Stromal cell of bone marrow (primary cell): ENCODE measurements around the gene LBX1.

ENCODE experiments used
- DNase-seq: peaks from one replicate; pipeline ENCODE4 v3.0.0-alpha.2; 2012; ENCODE audit warnings: low read depth

Gene LBX1

DNA sequence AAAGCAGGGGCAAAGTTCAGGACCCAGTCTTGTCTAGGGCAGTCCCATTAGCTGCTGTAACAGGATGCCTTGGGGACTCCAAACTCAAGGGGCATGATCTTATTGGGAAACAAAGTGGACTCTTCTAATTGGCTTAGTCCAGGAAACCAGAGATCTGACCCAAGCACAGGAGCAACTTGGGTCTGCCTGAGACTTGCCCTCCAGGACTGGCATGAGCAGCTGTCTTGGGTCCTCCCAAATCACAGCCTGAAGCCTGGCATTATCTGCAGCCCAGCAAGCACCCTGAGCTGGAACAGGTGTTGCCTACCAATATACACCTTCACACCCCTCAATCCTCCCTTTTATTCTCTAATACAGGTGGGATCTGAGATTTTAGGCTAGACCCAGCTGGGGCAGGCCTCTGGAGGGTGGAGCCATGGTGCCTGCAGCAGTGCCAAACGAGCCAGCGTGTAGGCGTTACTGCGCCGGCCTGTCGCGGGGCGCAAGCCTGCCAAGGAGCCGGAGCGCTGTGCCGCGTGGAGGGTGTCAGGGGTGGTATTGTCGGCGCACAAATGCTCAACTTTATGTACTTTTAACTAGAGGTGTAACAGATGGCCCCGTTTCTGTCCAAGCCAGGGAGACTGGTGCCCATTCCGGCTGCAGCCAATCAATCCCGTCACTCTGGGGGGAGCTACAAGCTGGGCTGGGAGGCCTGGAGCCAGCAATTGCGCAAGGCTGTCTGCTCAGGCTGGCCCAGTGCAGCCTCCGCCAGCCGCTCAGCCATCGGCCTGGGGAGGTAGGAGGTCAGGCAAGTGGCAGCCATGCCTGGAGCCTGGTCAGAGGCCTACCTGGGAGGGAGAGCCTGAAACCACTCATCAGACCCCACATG, 12.8 kb upstream of the LBX1 start:
- no peak for DNase-seq

DNA sequence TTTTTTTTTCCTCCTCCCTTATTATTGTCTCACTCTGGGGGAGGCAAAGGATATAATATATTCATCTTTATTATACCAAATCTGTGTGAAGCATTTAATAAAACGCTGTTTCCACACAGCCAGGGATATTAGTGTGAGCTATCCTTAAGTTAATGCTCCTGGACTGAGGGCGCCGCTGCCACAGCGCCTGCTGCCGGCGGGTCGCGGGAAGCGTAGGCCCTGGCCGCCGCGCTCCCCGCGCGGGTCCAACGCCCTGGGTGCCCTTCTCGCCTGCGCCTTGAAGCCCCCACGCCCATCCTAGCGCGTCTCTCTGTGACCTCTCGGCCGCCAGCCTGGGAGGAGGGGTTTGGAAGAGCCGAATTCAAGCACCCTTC, 9.5 kb upstream of the LBX1 start:
- DNase-seq, result no peak

DNA sequence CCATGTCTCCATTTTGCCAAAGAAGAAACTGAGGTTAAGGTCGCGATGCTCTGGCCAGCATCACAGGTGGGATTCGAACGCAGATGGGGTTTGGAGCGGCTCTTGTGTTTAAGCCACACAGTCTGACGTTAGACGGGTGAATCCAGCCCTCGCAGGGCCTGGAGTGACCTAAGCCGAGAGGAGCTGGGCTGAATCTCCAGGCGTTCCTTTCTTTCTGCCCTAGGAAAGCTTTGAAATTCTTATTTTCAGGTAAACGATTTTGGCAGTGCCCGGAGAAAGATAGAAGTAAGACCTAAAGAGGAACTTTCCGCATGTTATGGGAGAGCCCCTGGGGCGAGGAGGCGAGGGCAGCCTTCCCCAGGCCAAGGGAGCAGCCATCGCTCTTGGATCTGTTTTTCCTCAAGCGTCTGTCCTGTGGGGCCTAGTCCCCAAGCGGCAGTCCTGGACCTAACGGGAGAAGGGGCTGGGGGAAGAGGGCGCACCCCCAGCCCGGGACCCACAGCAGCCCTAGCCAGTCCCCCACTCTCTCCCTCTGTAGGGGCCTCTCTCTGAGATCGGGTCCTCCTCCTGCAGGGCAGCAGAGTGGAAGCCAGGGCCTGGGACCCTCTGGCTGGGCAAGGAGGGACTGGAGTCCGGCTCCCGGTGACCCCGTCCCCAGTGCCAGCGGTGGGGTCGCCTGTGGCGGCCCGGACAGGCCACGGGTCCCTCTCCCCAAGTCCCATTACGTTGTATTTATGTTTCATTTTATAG, 8.9 kb upstream of the LBX1 start:
- DNase-seq, result no peak

DNA sequence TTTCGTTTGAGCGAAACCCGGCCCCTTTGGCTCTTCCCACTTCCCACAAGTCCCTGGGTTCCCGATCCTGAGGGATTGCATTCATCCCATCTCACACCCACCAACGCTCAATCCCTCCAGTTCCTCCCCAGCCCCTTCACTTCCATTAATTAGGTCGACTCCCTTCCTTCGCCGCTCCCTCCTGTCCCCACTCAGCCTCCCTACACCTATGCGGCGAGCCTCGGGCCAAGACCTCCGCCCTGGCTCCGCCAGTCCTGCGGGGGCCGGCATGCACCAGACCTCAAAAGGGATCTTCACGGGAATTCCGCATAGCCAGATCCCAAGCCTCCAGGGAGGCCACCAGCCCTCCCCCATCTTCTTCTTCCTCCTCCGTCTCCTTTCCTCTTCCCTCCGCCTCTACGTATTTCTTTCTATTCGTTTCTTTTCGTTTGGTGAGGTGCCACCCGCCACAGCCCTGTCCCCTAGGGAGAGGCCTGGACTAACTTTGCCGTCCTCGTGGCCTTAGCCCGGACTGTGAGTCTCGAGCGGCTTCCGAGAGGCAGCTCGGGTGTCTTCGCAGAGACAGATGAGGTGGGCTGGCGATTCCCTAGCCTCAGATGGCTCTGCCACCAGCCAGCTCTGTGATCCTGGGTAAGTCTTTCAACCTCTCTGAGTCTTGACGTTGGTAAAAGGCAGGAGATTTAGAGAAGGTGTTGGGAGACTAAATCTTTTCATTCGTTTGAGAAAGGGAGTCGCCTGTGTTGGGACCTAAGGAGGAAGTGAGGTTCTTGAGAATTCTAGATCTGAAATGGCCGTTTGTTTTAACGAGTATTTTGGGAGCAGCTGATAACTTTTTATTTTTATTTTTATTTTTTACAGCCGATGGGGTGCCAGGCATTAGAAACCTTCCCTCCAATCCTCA, 8.1 kb upstream of the LBX1 start:
- no peak for DNase-seq

DNA sequence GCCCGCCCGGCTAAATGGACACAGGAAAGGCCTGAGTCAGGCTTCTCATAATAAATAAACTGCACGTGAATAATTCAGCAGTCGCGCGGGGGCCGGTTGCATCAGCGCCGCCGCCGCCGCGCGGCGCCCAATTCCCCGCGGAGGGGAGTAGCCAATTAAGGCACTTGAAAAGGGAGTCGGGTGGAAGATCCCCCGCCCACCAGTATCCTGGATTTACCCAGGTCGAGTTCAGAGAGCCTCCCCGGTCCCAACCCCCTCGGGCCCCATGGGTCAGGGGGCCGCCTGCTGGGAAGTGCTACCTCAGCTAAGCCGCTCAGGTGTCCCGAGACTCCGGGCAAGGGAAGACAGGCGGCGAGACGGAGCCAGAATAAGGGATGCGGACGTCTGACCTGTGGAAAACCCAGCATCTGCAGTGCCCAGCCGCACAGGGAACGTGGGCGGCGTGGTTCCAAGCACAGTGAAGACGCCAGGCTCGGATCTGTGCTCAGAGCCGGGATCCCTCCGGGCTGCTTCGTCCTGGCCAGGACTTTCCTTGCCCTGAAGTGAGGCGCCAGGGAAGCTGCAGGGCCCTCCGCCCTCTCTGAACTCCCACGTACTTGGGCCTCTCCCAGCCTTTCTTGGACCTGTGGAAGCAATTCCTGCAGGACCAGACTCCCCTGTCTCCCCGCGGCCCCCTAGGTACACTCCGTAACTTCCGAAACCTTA, 7.3 kb upstream of the LBX1 start:
- DNase-seq, result no peak

DNA sequence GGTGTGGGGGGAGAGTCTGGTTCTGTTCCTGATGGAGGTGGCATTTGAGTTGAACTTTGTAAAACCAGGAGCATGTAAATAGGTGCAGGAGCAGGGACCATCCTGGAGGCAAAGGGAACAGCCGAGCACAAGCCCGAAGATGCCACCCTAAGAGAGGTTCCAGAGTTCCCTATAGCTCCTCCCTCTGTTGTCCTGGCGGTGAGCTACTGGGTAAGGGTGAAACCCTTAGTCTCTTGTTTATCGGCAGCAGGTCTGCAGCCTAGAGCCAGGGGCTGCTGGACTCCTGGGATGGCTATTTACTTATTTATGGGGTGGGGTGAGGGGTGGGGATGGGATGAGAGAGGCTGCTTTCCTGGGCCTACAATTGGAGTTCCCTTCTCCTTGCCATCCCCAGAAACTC, 6.5 kb upstream of the LBX1 start:
- DNase-seq, result no peak

DNA sequence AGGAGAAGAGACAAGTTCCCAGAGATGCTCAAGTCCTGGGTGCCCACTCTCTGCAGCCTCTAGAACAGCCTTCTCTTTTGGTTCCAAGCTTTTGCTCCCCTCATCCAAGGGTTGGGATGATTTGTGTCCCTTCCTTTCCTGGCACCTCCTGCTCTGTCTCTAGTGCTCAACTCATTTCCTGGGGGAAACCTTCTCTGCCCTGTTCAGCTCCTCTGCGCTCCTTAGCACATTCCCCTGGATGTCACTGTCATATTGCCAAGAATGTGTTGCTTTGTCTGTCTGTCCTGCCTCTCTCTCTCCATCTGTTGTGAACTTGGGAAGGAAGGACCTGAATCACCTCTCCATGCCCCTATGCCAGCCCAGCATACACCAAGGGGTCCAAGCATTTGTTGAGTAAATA, 5.1 kb upstream of the LBX1 start:
- DNase-seq, result no peak

DNA sequence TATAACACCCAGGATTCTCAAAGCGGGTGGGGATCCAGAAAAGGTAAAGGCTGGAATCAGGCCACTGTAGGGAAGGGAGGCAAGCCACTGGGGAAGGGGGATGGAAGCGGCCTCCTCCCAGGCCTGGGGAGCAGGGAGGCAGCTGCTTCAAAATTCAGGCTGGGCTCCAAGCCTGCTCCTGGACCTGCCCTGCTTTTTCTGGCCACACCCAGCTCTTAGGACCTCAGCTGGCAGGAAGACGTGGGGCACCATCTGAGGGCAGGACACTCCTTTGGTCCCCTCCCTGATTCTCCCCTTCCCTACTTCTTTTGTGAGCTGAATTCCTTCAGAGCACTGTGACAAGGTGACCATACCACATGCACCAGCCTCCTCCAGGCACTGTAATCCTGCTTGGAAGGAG, 4.6 kb upstream of the LBX1 start:
- DNase-seq, result no peak

DNA sequence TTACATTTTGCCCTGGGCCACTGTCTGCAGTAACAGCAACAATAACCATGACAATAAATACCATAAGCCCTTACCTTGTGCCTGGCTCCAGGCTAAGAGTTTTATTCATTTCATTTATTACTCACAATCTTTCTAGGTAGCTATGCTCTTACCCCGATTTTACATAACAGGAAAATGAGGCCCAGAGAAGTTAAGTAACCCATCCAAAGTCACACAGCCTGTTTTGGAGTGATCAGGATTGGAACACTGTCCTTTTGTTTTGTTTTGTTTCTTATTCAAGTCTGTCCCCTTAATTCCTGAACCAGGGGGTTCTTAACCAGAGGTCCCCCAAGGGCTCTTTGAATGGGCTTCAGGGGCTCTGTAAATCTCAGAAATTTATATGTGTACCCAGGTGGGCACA, 4.2 kb upstream of the LBX1 start:
- no peak for DNase-seq

DNA sequence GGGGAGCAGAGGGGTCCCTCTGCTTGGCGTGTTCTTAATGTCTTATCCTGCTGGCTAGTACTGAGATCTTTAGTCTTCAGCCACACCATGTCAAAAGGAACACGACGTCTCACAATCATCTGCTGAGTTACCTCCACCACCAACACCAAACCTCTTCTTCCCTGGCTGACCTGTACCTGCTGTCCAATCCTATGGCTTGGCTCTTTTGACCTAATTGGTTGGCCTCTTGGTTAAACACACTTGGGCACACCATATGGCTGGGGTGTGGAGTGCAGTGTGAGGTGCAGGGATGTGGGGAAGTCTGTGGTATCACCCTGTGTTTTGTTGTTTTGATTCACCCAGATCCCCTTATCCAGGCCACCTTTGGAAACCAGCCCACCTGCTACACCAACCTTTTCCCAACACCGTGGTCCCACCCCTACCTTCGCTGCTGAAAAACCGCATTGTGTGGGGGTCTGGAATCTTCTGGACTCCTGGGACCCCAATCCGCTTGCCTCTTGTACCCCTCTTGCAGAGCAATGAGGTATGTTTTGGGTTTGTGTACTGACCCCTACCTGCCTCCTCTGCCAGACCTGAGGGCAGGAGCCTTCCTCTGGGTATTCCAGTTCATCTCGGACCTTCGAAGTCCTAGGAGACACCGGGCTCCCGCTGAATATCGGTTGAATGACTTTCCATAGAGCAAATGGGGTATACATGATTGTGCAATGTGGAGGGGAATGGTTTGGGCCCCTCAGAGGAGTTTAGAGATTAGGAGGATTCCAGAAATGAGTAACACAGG, 2.8 kb upstream of the LBX1 start:
- no peak for DNase-seq

DNA sequence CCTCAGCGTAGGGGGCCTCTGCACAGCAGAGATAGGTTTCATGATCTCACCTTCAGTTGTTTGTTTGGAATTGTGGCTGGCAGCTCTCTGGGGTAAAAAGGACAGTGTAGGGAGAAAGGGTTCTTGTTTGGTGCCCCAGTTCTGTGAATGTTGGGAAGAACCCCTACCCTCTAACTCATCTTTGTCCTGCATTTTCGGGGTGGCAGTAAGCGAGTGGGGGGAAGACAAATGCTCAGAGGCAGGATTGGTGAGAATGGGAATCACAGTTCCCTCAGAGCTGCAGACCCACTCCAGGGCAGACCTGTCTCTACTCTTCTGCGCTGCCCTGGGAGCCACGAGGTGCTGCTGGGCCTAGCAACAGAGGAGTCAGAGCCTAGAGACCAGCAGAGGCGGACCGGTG, 1.8 kb upstream of the LBX1 start:
- DNase-seq, result no peak

DNA sequence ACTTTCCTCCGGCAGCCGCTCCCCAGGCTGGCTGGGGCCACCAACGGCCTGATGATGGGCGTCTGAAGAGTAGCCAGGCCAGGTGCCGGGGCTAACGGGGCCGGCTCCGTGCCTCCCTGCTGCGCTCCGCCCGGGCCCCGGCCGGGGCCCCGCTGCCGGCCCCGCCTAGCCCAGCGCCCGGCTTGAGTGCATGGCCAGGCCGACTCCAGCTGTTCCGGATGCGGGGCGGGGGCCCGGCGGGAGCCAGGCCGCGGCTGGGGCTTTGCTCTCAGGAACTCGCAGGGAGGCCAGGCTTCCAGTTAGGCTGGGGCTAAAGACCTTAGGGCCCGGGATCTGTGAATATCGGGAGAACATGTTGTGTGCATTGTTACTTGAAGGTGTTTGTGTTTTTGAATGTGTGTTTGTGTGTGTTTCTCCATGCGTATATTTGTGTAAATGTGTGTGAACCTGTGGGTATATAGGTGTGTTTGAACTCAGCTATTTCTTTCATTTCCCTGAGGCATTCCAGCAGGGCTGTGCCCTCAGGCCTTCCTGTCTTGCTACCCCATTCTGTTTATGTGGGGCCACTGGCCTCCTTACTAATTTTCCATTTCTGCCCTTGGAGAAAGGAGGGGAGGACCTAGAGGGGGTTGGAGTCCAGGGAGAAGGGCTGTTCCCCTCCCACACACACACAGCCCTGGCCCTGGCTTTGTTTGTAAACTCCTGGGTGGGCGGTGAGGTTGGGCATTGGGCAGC, 1.1 kb upstream of the LBX1 start:
- DNase-seq, result no peak

DNA sequence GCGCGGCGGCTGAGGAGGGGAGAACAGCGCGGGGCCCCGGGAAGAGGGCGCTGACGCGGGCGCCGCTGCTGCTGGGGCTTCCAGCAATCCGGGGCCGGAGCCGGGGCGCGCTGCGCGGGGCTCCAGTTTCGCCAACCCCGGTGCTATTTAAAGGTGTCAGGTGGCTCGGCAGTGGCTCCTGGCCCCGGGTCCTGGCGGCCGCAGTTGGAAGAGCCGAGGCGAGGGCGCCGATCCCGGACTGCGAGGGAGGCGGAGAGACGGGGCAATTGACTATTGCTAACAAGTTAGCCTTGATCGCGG, 347 bp downstream of the LBX1 start:
- DNase-seq, result no peak

DNA sequence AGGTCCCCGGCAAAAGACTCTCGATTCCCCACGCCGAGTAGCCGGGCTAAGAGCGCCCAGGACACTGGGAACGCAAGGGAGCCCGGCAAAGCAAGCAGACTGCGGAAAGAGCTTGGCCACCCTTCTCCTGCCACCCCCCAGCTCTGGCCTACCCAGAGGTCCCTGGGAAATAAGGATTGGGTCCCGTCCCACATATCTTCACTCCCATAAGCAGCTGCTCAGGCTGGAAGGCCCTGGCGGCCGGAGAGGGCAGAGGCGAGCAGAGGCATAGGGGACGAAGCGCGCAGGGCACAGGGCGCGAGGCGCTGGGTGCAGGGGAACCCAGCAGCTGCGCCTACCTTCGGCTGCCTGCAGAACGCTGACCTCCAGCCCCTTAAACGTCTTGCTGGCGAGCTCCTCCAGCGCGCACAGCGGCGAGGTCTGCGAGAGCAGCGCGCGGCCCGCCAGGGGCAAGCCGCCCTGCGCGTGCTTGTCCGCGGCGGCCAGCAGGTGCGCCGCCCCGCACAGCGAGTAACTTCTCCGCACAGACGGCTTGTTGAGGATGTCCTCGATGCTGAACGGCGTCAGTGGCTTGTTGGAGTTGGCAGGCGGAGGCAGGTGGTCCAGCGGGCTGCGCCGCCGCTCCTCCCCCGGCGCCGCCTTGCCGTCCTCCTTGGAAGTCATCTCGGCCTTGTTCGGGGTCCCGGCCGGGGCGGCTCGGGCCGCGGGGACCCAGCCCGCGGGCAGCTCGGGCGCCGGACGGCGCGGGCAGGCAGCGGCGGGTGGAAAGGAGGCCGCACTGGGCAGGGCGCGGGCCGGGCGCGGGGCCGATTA, 904 bp downstream of the LBX1 start:
- DNase-seq, result no peak

DNA sequence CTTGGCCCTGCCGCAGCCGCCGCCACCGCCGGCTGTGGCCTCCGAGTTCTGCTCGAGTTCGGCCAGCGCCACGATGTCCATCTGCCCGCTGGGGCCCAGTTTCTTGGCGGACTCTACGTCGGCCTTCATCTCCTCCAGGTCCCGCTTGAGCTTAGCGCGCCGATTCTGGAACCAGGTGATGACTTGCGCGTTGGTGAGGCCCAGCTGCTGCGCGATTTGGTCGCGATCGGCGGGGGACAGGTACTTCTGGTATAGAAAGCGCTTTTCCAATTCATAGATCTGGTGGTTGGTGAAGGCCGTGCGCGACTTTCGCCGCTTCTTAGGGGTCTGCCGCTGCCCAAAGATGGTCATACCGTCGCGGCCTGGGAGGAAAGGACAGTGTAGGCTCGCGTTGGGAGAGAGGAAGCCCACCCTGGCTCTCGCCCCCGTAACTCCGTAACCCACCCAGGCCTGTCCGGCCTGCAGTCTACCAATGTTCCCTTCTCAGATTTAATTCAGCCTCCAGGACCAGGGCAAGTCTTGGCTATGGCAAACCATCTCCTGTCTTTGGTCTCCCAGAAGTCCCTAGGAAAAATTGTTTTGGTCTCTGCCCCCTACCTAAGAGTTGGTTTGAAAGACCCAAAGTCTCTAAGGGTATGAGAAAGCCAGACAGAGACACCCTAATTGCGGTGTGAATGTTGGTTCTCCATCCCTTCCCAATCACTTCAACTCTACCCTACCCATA, 1.7 kb downstream of the LBX1 start:
- DNase-seq, result no peak

DNA sequence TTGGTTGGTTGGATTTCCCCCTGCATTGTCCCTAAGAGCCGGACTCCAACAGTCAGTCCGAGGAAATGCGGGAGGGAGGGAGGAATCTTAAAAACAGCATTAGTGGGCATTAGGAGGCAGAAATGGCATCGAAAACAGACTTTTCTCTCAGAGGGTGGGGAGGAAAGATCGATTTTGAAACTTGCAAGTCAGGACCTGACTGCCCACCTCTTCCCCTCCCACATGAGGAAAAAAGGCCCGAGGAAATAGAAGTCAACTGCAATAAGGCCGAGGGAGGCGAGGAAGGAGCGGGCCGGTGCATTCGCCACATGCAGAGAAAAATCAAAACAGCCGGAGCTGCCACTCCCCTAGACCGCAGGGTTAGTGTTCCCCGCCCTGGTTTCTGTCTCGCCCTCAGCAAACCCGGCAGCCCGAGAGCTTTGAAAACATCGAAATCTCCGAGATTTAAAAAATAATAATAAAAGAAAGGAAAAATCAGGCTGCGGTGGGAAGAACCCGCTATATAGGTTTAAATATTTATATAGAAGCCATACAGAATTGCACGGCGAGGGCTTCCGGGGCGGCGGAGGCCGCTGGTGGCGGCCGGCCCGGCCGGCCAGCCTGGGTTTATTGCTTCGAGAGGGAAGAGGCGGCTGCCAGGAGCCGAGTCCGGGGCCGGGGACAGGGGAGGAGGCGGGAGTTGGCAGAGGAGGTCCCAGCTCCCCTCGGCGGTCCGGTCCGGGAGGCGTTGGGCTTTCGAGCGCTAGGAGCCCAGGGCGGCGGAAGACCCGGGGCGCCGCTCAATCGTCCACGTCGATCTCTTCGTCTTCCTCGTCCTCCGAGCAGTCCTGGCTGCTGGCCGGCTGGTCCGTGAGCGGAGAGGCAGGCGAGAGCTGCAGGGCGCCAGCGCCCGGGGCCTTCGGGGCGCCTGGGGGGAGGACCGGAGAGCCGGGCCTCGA, 2.5 kb downstream of the LBX1 start:
- no peak for DNase-seq

DNA sequence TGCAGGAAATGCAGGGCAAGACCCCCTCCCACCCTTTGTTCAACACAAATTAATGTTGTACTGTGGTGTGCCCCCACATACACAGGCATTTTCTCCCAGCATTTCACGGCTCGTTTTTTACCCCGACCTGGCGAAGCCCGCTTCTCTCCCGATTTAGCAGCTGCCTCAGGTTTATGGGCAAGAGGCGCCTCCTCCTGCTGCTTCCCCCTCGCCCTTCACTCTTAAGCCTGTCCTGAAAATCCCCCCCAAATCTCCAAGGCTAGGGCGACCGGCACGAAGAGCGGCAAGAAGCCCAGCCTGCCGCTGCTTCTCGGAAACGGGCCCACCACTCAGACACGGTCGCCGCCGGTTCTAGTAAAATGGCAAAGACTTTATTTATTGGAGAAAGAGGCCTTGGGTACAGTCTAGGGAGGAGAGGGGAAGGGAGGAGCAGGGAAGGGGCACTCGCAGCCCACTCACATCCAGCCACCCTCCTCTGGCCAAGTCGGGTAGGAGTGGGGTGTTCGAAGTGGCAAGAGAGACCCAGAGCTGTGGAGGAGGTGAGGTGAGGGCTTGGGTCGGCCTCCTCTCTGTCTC, 3.3 kb downstream of the LBX1 start:
- DNase-seq, result no peak
